Left forelimb (tissue), 1 donor: ENCODE measurements around the gene MYLK4.

Experiments used
- DNase-seq: peaks from one replicate; pipeline ENCODE4 v3.0.0-alpha.2; 2018; ENCODE audit warnings: low spot score

Gene MYLK4

DNA sequence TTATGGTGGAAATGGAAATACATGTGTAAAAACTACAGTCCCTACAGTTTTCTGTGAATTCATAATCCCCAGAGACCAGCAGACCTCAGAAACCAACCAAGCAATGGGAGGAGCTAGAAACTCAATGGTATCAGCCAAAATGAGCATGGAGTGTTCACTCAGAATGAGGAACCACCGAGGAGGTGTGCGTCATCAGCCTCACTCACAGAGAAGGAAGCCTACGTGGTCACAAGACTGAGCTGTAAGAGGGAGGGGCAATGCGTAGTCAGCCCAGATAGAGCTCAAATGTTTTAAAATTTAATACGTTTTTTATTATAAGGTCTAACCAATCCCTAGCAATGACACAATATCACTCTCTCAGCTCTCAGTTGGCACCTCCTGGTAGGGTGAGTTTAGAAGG is 17.4 kb downstream of the MYLK4 start:
- DNase-seq, result no peak

DNA sequence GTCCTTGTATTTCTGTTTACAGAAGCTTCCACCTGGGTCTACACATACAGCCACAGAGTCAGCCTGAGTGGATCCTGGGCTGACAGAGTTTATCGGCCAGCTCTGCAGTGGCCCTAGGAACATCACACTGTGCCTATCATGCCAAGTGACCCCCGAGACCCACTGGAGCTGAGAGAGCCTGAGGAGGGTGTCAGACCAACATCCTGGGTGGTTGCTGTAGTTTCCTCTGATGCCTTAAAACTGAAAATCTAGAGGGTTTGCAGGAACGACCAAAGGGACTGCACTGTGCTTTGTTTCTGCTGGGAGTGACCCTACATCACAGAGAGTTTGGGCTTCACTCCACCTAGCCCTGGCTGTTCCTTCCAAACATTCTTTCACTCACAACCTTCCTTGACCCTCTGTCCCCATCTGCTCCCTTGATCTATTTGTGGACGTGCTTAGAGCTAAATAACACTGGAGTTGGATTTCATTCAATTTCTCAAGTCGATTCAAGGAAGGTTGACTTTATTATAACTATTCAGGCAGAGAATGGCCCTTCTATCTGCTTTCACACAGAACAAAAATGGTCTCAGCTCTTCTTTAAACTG is 18.1 kb downstream of the MYLK4 start:
- no peak for DNase-seq

GRCh38 chr6:2731281-2731909 is 19.3 kb downstream of the MYLK4 start:
- DNase-seq, result no peak

DNA sequence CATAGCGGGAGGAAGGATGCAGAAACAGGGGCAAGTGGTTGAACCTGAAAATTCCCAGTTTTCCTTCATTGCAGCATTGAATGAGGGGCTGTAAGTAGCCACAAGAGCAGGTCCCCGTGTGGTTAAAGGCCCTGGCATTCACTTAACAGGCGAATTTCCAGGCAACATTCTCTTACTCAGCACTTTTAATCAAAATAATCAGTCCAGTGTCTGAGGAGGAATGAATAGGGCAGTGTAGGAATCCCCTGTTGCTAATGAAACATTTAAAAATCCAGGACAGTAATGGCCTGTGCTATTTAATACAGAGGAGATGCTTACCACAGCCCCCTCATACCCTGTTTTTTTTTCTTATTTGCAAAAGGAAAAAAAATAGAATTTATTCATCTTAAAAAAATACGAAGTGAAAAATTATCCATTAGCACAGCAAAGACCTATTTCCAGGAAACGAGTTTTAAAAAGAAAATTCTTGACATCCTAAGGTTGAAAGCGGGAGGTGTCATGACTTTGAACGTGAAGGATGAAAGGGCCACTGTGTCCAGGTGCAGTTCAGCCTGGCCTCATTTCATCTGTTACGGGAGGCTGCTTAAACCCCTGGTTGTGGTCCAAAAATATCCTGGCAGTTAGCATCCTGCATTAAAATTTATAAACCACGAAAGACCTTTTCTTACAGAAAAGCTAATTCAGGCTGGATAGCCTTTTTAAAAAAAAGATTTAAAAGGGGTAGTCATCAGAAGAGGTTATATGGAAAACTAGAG is 20.2 kb downstream of the MYLK4 start:
- DNase-seq, result no peak

GRCh38 chr6:2729921-2730320 is 20.8 kb downstream of the MYLK4 start:
- no peak for DNase-seq

DNA sequence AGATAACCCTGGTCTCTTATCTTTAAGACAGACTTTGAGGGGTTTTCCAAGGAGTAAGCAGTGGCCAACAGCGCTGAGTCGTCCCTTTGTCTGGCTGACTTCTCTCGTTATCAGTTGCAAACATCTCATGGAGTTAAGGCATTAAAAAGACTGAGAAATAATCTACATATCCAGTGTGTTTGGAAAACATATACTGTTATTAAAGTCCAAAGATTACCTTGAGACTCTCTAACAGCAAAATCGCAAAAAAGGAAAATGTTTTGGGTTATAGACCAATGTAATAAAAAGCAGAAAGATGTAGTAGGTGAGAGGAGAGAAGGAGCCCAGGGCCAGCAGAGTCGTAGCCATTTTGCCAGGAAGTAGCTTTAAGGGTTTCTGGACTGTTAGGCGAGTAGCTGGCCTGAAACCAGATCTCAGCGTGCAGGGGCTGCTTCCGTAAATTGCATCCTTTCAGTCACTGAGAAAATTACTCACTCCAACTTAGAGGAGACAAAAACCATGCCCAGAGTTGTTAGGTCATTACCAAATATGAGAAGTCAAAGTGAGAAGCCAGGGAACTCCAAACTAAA is 24.6 kb downstream of the MYLK4 start:
- no peak for DNase-seq

GRCh38 chr6:2725364-2725988 is 25.2 kb downstream of the MYLK4 start:
- no peak for DNase-seq

GRCh38 chr6:2721219-2721618 is 29.5 kb downstream of the MYLK4 start:
- DNase-seq, result no peak

GRCh38 chr6:2719093-2719455 is 31.6 kb downstream of the MYLK4 start:
- no peak for DNase-seq

GRCh38 chr6:2718334-2719092 is 32.2 kb downstream of the MYLK4 start:
- no peak for DNase-seq

DNA sequence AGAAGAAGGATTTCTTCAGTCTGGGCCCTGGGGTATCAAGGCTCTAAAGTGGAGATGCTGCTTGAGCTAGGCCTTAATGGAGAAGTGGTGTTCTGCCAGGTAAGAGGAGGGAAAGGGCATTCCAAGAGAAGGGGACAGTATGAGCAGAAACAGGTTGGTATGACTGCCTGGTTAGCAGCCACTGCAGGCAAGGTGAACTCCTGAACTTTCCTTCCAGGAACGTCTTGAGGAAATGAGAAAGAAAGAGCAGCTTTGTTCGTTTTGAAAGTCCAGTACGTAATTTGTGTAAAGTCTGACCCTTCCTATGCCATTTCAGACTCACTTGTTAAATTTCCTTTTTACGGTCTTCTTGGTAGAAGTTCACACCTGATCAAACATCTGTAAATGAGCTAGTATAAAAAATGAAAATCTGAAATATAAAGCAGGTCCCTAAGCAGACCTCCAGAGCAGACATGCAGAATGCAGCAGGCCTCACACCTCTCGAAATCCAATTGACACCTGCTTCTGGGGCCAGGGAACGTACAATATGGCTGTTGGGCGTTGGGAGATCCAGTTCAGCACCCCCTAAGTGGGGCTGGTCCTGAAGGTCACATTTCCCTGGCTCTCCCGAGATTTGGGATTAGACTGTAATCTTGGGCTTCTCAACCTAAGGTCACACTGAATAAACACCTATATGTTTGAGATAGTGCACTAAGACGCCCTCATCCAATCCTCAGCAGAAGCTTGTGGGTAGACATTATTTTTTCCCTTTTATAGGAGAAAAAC is 33.6 kb downstream of the MYLK4 start:
- no peak for DNase-seq

GRCh38 chr6:2715737-2716136 is 35.0 kb downstream of the MYLK4 start:
- DNase-seq, result no peak

DNA sequence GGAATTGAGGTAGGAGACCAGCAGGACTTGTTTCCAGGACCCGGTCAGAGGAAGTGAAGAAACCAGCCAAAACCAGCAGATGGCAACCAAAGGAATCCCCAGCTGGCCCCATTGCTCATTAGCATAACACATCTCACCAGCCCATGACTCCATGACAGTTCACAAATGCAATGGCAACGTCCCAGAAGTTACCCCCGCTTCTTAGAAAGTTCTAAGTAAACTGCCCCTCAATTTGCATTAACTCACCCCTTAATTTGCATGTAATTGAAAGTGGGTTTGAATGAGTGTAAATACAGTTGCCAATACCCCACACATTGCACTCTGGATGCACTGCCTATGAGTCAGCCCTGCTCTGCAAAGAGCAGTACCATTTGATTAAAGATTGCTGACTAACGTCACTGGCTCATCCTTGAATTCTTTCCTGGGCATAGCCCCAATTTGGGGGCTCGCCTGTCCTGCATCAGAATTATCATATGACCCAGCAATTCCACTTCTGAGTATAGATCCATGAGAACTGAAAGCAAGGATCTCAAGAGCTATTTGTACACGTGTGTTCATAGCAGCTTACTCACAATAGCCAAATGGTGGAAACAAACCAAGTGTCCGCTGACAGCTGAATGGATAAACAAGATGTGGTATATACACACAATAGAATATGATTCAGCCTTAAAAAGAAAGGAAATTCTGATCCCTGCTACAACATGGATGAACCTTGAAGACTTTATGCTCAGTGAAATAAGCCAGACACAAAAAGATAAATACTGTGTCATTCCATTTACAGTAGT is 36.4 kb downstream of the MYLK4 start:
- DNase-seq, result no peak

GRCh38 chr6:2713473-2714110 is 37.1 kb downstream of the MYLK4 start:
- no peak for DNase-seq

DNA sequence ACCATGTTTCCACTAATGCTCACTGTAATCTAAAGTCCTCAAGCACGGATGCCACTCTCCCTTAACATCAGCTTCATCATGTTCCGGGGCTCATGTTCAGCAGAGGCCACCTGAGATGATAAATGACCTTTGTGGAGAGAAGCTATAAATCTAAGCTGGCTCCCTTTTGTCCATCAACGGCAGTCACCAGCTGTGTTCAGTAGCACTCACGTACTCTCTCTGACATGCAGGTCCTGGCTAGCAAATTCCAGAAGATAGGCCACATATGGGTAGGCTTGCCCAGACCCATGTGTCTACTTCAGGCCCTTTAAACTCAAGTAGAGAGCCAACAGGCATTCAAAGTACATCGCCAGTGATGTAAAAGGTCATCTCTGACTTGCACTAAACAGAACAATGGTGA is 38.6 kb downstream of the MYLK4 start:
- no peak for DNase-seq

- DNase-seq, result no peak
These were observed 40.3 kb downstream of the MYLK4 start for GRCh38 chr6:2710412-2710811.

GRCh38 chr6:2708456-2708855 is 42.3 kb downstream of the MYLK4 start:
- DNase-seq, result no peak

DNA sequence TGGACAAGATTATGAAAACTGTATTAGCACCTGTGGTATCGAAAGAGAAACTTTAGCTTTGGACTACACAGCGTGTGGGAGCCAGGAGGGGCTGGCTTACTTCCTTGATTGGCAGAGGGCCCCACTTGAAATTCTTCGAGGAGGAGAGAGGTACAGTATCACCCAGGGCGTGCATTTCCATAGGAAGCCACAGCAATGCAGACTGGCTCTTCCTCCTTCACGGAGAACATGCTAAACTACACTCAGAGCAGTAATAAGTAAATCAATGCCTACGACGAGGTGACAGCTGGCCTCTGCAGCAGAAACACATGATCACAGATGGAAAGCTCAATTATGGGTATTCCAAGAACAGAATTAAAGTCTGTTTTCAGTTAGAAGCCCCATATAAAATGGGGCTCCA is 44.2 kb downstream of the MYLK4 start:
- no peak for DNase-seq

- DNase-seq, result no peak
These were observed 45.5 kb downstream of the MYLK4 start for GRCh38 chr6:2705256-2705655.

GRCh38 chr6:2697291-2697690 is 53.4 kb downstream of the MYLK4 start:
- DNase-seq, result no peak
